Suprapubic skin (tissue), 4 donors: ENCODE data around the gene PCDHB8. TPM values are rescaled to one million over a fixed set of nuclear protein-coding genes. Genes with fewer than 3 reads are reported as not detected.
A peak's percentile ranks its signal among the peaks of the same experiment; 100 is the strongest.
"Not testable (repeated sequence)": the region's sequence is repeated elsewhere in the genome, so short reads cannot be mapped to it uniquely, and the experiment has no call there.

Source experiments
- DNase-seq, 2 donors: peaks; one replicate each; pipeline ENCODE4 v3.0.0-alpha.2; 2019; ENCODE audit warnings: low spot score in 2 of 2
- H3K27ac ChIP-seq: fragments of 200-600 bp; sonication (generic); one replicate; pipeline ENCODE4 v1.5.1; 2019
- H3K27me3 ChIP-seq: fragments of 200-600 bp; sonication (generic); one replicate; pipeline ENCODE4 v1.5.1; 2019
- H3K36me3 ChIP-seq: fragments of 200-600 bp; sonication (generic); one replicate; pipeline ENCODE4 v1.5.1; 2019
- H3K4me1 ChIP-seq: fragments of 200-600 bp; sonication (generic); one replicate; pipeline ENCODE4 v1.5.1; 2019
- H3K4me3 ChIP-seq: fragments of 200-600 bp; sonication (generic); one replicate; pipeline ENCODE4 v1.5.1; 2019; ENCODE audit warnings: mild to moderate bottlenecking
- H3K9me3 ChIP-seq: fragments of 200-600 bp; sonication (generic); one replicate; pipeline ENCODE4 v1.5.1; 2019
- CTCF ChIP-seq, 2 donors: fragments of 200-600 bp in 1 of 2; fragments of 450-650 bp in 1 of 2; sonication (generic) in 1 of 2; IDR thresholded peaks; one replicate each; pipeline ENCODE4 v1.5.1; 2016 to 2019; ENCODE audit warnings: antibody characterized with exemption in 2 of 2, mild to moderate bottlenecking in 1 of 2, moderate library complexity in 1 of 2
- EP300 ChIP-seq: sonication (generic); formaldehyde crosslinking; IDR thresholded peaks from one replicate; pipeline ENCODE4 v1.6.1; 2017; ENCODE audit warnings: antibody characterized with exemption
- POLR2A ChIP-seq, 2 donors: fragments of 450-650 bp; IDR thresholded peaks; one replicate each; pipeline ENCODE4 v1.6.1; 2017; ENCODE audit warnings: antibody characterized with exemption in 2 of 2, mild to moderate bottlenecking in 2 of 2, moderate library complexity in 2 of 2
- POLR2AphosphoS5 ChIP-seq, 3 donors: sonication (generic); formaldehyde crosslinking; IDR thresholded peaks; one replicate each; pipeline ENCODE4 v1.6.1; 2017; ENCODE audit warnings: antibody characterized with exemption in 3 of 3
- WGBS: methylation state at CpG from one replicate; pipeline ENCODE4 v1.1.5; 2018; 5-methylcytosine and 5-hydroxymethylcytosine counted together
- total RNA-seq, 4 donors: library from RNA; depleted of rRNA; stranded (reverse); fragments of >200 nt; gene quantifications; one replicate each; pipeline ENCODE4 v1.1.0, GENCODE V29; 2016

The PCDHB8 gene
- total RNA-seq, 4 donors from 2014 or later = 0.62 to 0.93 (median 0.68) TPM; not detected in 1

DNA sequence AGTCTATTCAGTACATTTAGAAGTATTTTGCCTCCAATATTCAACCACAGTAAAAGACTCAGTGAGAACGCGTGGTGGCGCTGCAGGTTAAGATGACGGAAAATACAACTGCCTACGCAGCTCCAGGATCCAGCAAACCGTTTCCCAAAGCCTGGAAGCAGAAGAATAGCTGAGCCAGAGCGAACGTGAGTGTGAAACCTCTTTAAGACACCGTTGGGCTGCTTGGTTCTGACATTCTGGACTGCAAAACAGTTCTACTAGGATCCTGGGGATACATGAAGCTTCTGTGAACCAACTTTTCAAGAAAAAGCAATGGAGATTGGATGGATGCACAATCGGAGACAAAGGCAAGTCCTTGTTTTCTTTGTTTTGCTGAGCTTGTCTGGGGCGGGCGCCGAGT lies 4.7 kb downstream of the PCDHB8 start, which contains the start of gene PCDHB16:
PCDHB16 (plus strand) TSS at position 140 of the 400 bp plus-strand sequence; CDS start at position 313, 173 bp downstream.
- DNase-seq = no peak
- H3K27me3 ChIP-seq = peaks cover 12% of the 10 kb centered on the region
- no peaks in the 10 kb centered on the region for H3K4me1 ChIP-seq
- TF ChIP-seq POLR2AphosphoS5 (IDR thresholded peaks at IDR 0.05) (no peak), CTCF (IDR thresholded peaks at IDR 0.05) (no peak), POLR2A (IDR thresholded peaks at IDR 0.05) (no peak), EP300 (no peak)
- H3K27ac ChIP-seq = no peak within 1 kb of the TSS
- no peaks in the 10 kb centered on the region for H3K36me3 ChIP-seq
- WGBS = 14% methylated on average over 13 of the region's 13 CpGs
- H3K4me3 ChIP-seq = peak within 1 kb of the TSS; percentile 38
- H3K9me3 ChIP-seq = peaks cover 25% of the 10 kb centered on the region

DNA sequence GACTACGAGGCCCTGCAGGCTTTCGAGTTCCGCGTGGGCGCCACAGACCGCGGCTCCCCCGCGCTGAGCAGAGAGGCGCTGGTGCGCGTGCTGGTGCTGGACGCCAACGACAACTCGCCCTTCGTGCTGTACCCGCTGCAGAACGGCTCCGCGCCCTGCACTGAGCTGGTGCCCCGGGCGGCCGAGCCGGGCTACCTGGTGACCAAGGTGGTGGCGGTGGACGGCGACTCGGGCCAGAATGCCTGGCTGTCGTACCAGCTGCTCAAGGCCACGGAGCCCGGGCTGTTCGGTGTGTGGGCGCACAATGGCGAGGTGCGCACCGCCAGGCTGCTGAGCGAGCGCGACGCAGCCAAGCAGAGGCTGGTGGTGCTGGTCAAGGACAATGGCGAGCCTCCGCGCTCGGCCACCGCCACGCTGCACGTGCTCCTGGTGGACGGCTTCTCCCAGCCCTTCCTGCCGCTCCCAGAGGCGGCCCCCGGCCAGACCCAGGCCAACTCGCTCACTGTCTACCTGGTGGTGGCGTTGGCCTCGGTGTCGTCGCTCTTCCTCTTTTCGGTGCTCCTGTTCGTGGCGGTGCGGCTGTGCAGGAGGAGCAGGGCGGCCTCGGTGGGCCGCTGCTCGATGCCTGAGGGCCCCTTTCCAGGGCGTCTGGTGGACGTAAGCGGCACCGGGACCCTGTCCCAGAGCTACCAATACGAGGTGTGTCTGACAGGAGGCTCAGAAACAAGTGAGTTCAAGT lies 6.7 kb downstream of the PCDHB8 start:
- not testable (repeated sequence) for H3K4me1 ChIP-seq, DNase-seq, H3K4me3 ChIP-seq, H3K27me3 ChIP-seq, H3K36me3 ChIP-seq, H3K27ac ChIP-seq
- 50% methylated on average over 4 of the region's 69 CpGs for WGBS
- H3K9me3 ChIP-seq = peaks cover 25% of the 10 kb centered on the region

DNA sequence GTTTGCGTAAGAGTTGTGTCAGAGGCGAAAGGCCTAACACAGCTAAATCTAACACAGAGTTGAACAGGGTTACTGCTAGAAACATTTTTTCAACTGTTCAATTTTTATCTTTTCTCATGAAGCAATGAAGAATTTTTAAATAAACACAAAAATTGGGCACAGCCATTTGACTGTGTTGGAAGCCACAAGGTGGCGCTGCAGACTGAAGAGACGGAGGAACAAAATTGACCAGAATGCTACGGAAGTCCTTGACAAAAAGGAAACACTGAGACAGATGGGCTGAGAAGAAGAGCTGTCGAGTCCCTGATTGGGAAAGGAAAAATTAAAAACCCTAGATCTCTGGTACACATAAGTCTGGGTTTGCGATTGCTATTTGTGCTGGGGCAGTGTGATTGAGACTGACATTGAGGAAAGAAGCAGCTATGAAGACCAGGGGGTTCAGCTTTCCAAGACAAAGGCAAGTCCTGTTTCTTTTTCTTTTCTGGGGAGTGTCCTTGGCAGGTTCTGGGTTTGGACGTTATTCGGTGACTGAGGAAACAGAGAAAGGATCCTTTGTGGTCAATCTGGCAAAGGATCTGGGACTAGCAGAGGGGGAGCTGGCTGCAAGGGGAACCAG lies 9.4 kb downstream of the PCDHB8 start, which contains the start of gene PCDHB9:
PCDHB9 (plus strand) TSS at position 265 of the 616 bp plus-strand sequence; CDS start at position 423, 158 bp downstream.
- no peak for DNase-seq
- H3K27ac ChIP-seq = no peak within 1 kb of the TSS
- H3K4me1 ChIP-seq = no peaks in the 10 kb centered on the region
- no peaks in the 10 kb centered on the region for H3K27me3 ChIP-seq
- H3K36me3 ChIP-seq = no peaks in the 10 kb centered on the region
- no peak within 1 kb of the TSS for H3K4me3 ChIP-seq
- no peak for TF ChIP-seq CTCF (IDR thresholded peaks at IDR 0.05)
- no peak for TF ChIP-seq POLR2AphosphoS5 (IDR thresholded peaks at IDR 0.05)
- TF ChIP-seq EP300 = no peak
- no peak for TF ChIP-seq POLR2A (IDR thresholded peaks at IDR 0.05)
- H3K9me3 ChIP-seq = peaks cover 22% of the 10 kb centered on the region
- 16% methylated on average over 9 of the region's 9 CpGs for WGBS

- H3K4me3 ChIP-seq, H3K4me1 ChIP-seq, H3K36me3 ChIP-seq, H3K27me3 ChIP-seq, H3K27ac ChIP-seq, DNase-seq: not testable (repeated sequence)
- WGBS = 31% methylated on average over 10 of the region's 37 CpGs
- H3K9me3 ChIP-seq = peaks cover 22% of the 10 kb centered on the region
Observed at GRCh38 chr5:141188682-141189081, 11.1 kb downstream of the PCDHB8 start.

- peaks cover 22% of the 10 kb centered on the region for H3K9me3 ChIP-seq
- not testable (repeated sequence) for H3K27me3 ChIP-seq, H3K27ac ChIP-seq, H3K4me1 ChIP-seq, H3K4me3 ChIP-seq, H3K36me3 ChIP-seq, DNase-seq
- no CpG with 5 or more reads among the region's 35 CpGs for WGBS
Observed at GRCh38 chr5:141189131-141189530, 11.5 kb downstream of the PCDHB8 start.

DNA sequence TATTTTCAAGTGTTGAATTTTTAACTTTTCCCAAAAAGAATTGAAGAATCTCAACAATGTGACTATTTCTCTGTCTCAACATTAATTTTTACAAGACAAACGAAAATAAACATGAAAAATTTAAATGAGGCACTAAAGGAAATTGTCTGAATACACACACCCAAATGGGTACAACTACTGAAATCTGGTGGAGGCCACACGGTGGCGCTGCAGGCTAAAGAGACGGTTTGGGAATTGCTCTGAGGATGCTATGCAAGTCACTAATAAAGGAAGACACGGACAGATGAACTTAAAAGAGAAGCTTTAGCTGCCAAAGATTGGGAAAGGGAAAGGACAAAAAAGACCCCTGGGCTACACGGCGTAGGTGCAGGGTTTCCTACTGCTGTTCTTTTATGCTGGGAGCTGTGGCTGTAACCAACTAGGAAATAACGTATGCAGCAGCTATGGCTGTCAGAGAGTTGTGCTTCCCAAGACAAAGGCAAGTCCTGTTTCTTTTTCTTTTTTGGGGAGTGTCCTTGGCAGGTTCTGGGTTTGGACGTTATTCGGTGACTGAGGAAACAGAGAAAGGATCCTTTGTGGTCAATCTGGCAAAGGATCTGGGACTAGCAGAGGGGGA lies 14.6 kb downstream of the PCDHB8 start, which contains the start of gene PCDHB10:
PCDHB10 (plus strand) TSS at position 244 of the 616 bp plus-strand sequence; CDS start at position 444, 200 bp downstream.
- no peaks in the 10 kb centered on the region for H3K4me1 ChIP-seq
- H3K9me3 ChIP-seq = peaks cover 7% of the 10 kb centered on the region
- no peak within 1 kb of the TSS for H3K4me3 ChIP-seq
- 11% methylated on average over 10 of the region's 10 CpGs for WGBS
- no peak for TF ChIP-seq POLR2AphosphoS5 (IDR thresholded peaks at IDR 0.05)
- no peak for TF ChIP-seq CTCF (IDR thresholded peaks at IDR 0.05)
- no peak for TF ChIP-seq EP300
- TF ChIP-seq POLR2A (IDR thresholded peaks at IDR 0.05) = no peak
- H3K27ac ChIP-seq = no peak within 1 kb of the TSS
- H3K36me3 ChIP-seq = no peaks in the 10 kb centered on the region
- no peaks in the 10 kb centered on the region for H3K27me3 ChIP-seq
- DNase-seq = no peak

GRCh38 chr5:141194332-141194731 lies 16.7 kb downstream of the PCDHB8 start:
- WGBS = 42% methylated on average over 16 of the region's 37 CpGs
- not testable (repeated sequence) for H3K36me3 ChIP-seq, H3K4me1 ChIP-seq, H3K27ac ChIP-seq, DNase-seq, H3K9me3 ChIP-seq, H3K4me3 ChIP-seq, H3K27me3 ChIP-seq
